Glutamatergic neuron (in vitro differentiated cells): ENCODE measurements around the gene WDR62. TPM values are rescaled to one million over a fixed set of nuclear protein-coding genes. Genes with fewer than 3 reads are reported as not detected.

ENCODE experiments used
- DNase-seq: peaks from one replicate; pipeline ENCODE4 v3.0.0; 2022
- H3K27ac Mint-ChIP-seq: one replicate; pipeline ENCODE4 v1.8.0; 2020; ENCODE audit warnings: mild to moderate bottlenecking, mixed read lengths, inconsistent platforms; ENCODE audit not compliant: unreplicated experiment
- H3K27me3 Mint-ChIP-seq: one replicate; pipeline ENCODE4 v1.8.0; 2020; ENCODE audit warnings: mild to moderate bottlenecking, moderate library complexity, mixed read lengths, inconsistent platforms; ENCODE audit not compliant: unreplicated experiment
- H3K36me3 Mint-ChIP-seq: one replicate; pipeline ENCODE4 v1.8.0; 2020; ENCODE audit warnings: mild to moderate bottlenecking, mixed read lengths, inconsistent platforms; ENCODE audit not compliant: unreplicated experiment
- H3K4me1 Mint-ChIP-seq: one replicate; pipeline ENCODE4 v1.8.0; 2020; ENCODE audit warnings: mild to moderate bottlenecking, low read depth, mixed read lengths, inconsistent platforms; ENCODE audit not compliant: unreplicated experiment
- H3K4me3 Mint-ChIP-seq: one replicate; pipeline ENCODE4 v1.8.0; 2020; ENCODE audit warnings: mild to moderate bottlenecking, mixed read lengths, inconsistent platforms; ENCODE audit not compliant: unreplicated experiment
- H3K9me3 Mint-ChIP-seq: one replicate; pipeline ENCODE4 v1.8.0; 2020; ENCODE audit warnings: mild to moderate bottlenecking, moderate library complexity, mixed read lengths, inconsistent platforms; ENCODE audit not compliant: unreplicated experiment
- CTCF ChIP-seq: fragments of 200-600 bp; sonication (generic); IDR thresholded peaks from one replicate; pipeline ENCODE4 v1.5.0; 2021; ENCODE audit not compliant: partially characterized antibody, unreplicated experiment
- total RNA-seq: library from RNA; stranded (reverse); fragmentation: NEBNext Ultra II Directional; extraction: Animal tissue kit (Norgen Biotek cat#: 25700); gene quantifications from one replicate; pipeline ENCODE4 v1.2.1, GENCODE V29; 2021; ENCODE audit not compliant: unreplicated experiment

WDR62 gene
- total RNA-seq, 1 donor from 2014 or later, result 5.5 TPM

GRCh38 chr19:36103842-36104552 is 49.3 kb downstream of the WDR62 start:
- H3K9me3 Mint-ChIP-seq, result peaks cover 5% of the 10 kb centered on the region
- H3K36me3 Mint-ChIP-seq, result no peaks in the 10 kb centered on the region
- H3K4me1 Mint-ChIP-seq, result no peaks in the 10 kb centered on the region
- peaks cover 5% of the 10 kb centered on the region for H3K27me3 Mint-ChIP-seq
- no peak for DNase-seq
- no peak for TF ChIP-seq CTCF
- H3K4me3 Mint-ChIP-seq, result no peak overlapping the region
- no peak overlapping the region for H3K27ac Mint-ChIP-seq

GRCh38 chr19:36106441-36106840 is 51.7 kb downstream of the WDR62 start:
- TF ChIP-seq CTCF, result no peak
- Mint-ChIP-seq H3K27me3 (peaks cover 5% of the 10 kb centered on the region), H3K4me1 (peaks cover 4% of the 10 kb centered on the region), H3K9me3 (peaks cover 5% of the 10 kb centered on the region), H3K27ac (peak overlapping the region; percentile 31), H3K36me3 (no peaks in the 10 kb centered on the region), H3K4me3 (no peak overlapping the region)
- no peak for DNase-seq

GRCh38 chr19:36106991-36107390 is 52.3 kb downstream of the WDR62 start:
- DNase-seq, result no peak
- no peak for TF ChIP-seq CTCF
- peaks cover 7% of the 10 kb centered on the region for H3K9me3 Mint-ChIP-seq
- H3K27ac Mint-ChIP-seq, result no peak overlapping the region
- peaks cover 5% of the 10 kb centered on the region for H3K27me3 Mint-ChIP-seq
- H3K4me1 Mint-ChIP-seq, result peaks cover 6% of the 10 kb centered on the region
- no peaks in the 10 kb centered on the region for H3K36me3 Mint-ChIP-seq
- H3K4me3 Mint-ChIP-seq, result no peak overlapping the region

- Mint-ChIP-seq H3K27ac (no peak overlapping the region), H3K4me3 (no peak overlapping the region), H3K36me3 (no peaks in the 10 kb centered on the region), H3K9me3 (peaks cover 7% of the 10 kb centered on the region), H3K27me3 (peaks cover 7% of the 10 kb centered on the region), H3K4me1 (peaks cover 14% of the 10 kb centered on the region)
- no peak for DNase-seq
- no peak for TF ChIP-seq CTCF
These were observed 54.0 kb downstream of the WDR62 start for GRCh38 chr19:36108684-36109083.

GRCh38 chr19:36110487-36111199 is 55.9 kb downstream of the WDR62 start, which contains the start of gene OVOL3:
TSS of gene OVOL3 (plus strand) at chr19:36111143. CDS start at chr19:36111203, 60 bp downstream.
- Mint-ChIP-seq H3K36me3 (no peaks in the 10 kb centered on the region), H3K4me3 (peak within 1 kb of the TSS; percentile 53), H3K27me3 (peaks cover 15% of the 10 kb centered on the region), H3K4me1 (peaks cover 15% of the 10 kb centered on the region), H3K27ac (peak within 1 kb of the TSS; percentile 89), H3K9me3 (peaks cover 15% of the 10 kb centered on the region)
- no peak for DNase-seq
- TF ChIP-seq CTCF, result no peak
